ENCODE measurements around the gene SH3TC1. TPM values are rescaled to one million over a fixed set of nuclear protein-coding genes. Genes with fewer than 3 reads are reported as not detected.

The SH3TC1 gene
- total and polyA plus RNA-seq, 2 of the 13 experiments (the other 11 are each of a cell fraction or from before 2014, with no cell fraction given): 14.9 to 21.8 TPM

DNA sequence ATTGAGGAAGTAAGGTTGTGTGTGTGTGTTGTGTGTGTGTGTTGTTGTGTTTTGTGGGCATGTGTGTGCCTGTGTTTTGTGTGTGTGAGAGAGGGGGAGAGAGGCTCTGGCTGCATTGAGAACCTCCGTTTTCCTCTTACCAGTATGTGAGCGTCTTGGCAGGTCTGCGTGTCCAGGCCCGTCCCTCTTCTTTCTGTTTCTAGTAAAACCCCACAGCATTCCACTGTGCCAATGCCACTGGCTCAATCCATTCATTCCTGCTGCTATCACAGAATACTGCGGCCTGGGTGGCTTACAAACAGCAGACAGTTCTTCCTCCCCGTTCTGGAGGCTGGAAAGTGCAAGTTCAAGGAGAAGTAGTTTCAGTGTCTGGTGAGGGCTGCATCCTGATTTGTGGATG lies 55.0 kb downstream of the SH3TC1 start:
- H3K27ac ChIP-seq (ENCODE audit: extremely low read length, insufficient read depth, low read length): no peak overlapping the region
- WGBS (ENCODE audit: low lambda C conversion rate): 77% methylated on average over 6 of the region's 6 CpGs
- ChIA-PET CTCF (ENCODE audit: low intra/inter-chr PET ratio, low total read pairs) (no interaction called here), POLR2A (no interaction called here)
- ATAC-seq (no peak), FAIRE-seq (no peak), DNase-seq (ENCODE audit: low spot score) (no peak)
- BruUV-seq (replicated peaks): no TSS peak
- peaks cover 4 to 15% of the 10 kb centered on the region in 2 experiments; a peak in 3 of 5 replicates for H3K27me3 ChIP-seq (ENCODE audit: control insufficient read depth in 1 of 2, insufficient read depth in 2 of 2, low read length in 2 of 2)
- no peaks in the 10 kb centered on the region for H3K79me2 ChIP-seq (ENCODE audit: insufficient read depth, low read length)
- no peak overlapping the region for H3K9ac ChIP-seq (ENCODE audit: insufficient read depth, low read depth, low read length)
- H3K4me3 ChIP-seq (replicated peaks in 1 of 3; ENCODE audit: insufficient read depth in 1 of 3, low read depth in 2 of 3, low read length in 3 of 3): no peak overlapping the region
- in situ Hi-C loops (cut with HindIII; ENCODE audit: extremely low pct_ligation_motif_present, low pct_unique_long_range_greater_than_20kb) (no loop called here), intact Hi-C loops (cut with micrococcal nuclease; ENCODE audit: unreplicated experiment) (no loop called here)
- H3K4me2 ChIP-seq (ENCODE audit: low read depth, low read length): no peak overlapping the region
- H3K9me3 ChIP-seq (ENCODE audit: low read length): no peaks in the 10 kb centered on the region
- peaks cover 13% of the 10 kb centered on the region for H3K4me1 ChIP-seq (ENCODE audit: insufficient read depth, low read length)
- peaks cover 3% of the 10 kb centered on the region; the same call in 1 of the 2 replicates for H4K20me1 ChIP-seq (ENCODE audit: insufficient read depth, low read length)
- no peaks in the 10 kb centered on the region for H3K36me3 ChIP-seq (replicated peaks in 1 of 2; ENCODE audit: control insufficient read depth in 1 of 2, insufficient read depth in 2 of 2, low read length in 2 of 2)
- no peak overlapping the region for H2AFZ ChIP-seq (ENCODE audit: low read length)
- TF ChIP-seq ZNF138 (CRISPR knock-in tag; IDR thresholded peaks at IDR 0.05; ENCODE audit: low read depth) (no peak), ZSCAN12 (CRISPR knock-in tag; IDR thresholded peaks at IDR 0.05) (no peak), RBFOX2 (IDR thresholded peaks at IDR 0.05; ENCODE audit: low read depth, low read length) (no peak), ZNF333 (CRISPR knock-in tag; IDR thresholded peaks at IDR 0.05; ENCODE audit: borderline replicate concordance) (no peak), U2AF1 (optimal IDR thresholded peaks at IDR 0.05; ENCODE audit: low read depth, low read length) (no peak), PRDM15 (CRISPR knock-in tag; IDR thresholded peaks at IDR 0.05) (no peak), MED8 (CRISPR knock-in tag; IDR thresholded peaks at IDR 0.05; ENCODE audit: insufficient replicate concordance) (no peak), SNAPC5 (CRISPR knock-in tag; IDR thresholded peaks at IDR 0.05; ENCODE audit: borderline replicate concordance) (no peak), ZNF337 (CRISPR knock-in tag; IDR thresholded peaks at IDR 0.05; ENCODE audit: borderline replicate concordance, low read depth) (no peak), AHDC1 (CRISPR knock-in tag; IDR thresholded peaks at IDR 0.05; ENCODE audit: borderline replicate concordance) (no peak)
- TF ChIP-seq, protein P1, sequence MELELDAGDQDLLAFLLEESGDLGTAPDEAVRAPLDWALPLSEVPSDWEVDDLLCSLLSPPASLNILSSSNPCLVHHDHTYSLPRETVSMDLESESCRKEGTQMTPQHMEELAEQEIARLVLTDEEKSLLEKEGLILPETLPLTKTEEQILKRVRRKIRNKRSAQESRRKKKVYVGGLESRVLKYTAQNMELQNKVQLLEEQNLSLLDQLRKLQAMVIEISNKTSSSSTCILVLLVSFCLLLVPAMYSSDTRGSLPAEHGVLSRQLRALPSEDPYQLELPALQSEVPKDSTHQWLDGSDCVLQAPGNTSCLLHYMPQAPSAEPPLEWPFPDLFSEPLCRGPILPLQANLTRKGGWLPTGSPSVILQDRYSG (CRISPR knock-in tag; IDR thresholded peaks at IDR 0.05): no peak
- TF ChIP-seq, protein P2, sequence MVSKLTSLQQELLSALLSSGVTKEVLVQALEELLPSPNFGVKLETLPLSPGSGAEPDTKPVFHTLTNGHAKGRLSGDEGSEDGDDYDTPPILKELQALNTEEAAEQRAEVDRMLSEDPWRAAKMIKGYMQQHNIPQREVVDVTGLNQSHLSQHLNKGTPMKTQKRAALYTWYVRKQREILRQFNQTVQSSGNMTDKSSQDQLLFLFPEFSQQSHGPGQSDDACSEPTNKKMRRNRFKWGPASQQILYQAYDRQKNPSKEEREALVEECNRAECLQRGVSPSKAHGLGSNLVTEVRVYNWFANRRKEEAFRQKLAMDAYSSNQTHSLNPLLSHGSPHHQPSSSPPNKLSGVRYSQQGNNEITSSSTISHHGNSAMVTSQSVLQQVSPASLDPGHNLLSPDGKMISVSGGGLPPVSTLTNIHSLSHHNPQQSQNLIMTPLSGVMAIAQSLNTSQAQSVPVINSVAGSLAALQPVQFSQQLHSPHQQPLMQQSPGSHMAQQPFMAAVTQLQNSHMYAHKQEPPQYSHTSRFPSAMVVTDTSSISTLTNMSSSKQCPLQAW (CRISPR knock-in tag; IDR thresholded peaks at IDR 0.05): no peak

Data from HepG2 (cell line).